Fibroblast of skin of right biceps (primary cell): ENCODE measurements around the gene RNFT2.
"Not testable (repeated sequence)": the region's sequence is repeated elsewhere in the genome, so short reads cannot be mapped to it uniquely, and the experiment has no call there.

Source experiments
- DNase-seq: peaks from one replicate; pipeline ENCODE4 v3.0.0-alpha.2; 2013

The RNFT2 gene

GRCh38 chr12:116710370-116711150 lies 27.6 kb upstream of the RNFT2 start:
- no peak for DNase-seq

- no peak for DNase-seq
Measured at GRCh38 chr12:116712458-116713303, 25.4 kb upstream of the RNFT2 start.

GRCh38 chr12:116713527-116713926 lies 24.6 kb upstream of the RNFT2 start:
- DNase-seq = no peak

GRCh38 chr12:116714175-116714574 lies 23.9 kb upstream of the RNFT2 start:
- DNase-seq = no peak

DNA sequence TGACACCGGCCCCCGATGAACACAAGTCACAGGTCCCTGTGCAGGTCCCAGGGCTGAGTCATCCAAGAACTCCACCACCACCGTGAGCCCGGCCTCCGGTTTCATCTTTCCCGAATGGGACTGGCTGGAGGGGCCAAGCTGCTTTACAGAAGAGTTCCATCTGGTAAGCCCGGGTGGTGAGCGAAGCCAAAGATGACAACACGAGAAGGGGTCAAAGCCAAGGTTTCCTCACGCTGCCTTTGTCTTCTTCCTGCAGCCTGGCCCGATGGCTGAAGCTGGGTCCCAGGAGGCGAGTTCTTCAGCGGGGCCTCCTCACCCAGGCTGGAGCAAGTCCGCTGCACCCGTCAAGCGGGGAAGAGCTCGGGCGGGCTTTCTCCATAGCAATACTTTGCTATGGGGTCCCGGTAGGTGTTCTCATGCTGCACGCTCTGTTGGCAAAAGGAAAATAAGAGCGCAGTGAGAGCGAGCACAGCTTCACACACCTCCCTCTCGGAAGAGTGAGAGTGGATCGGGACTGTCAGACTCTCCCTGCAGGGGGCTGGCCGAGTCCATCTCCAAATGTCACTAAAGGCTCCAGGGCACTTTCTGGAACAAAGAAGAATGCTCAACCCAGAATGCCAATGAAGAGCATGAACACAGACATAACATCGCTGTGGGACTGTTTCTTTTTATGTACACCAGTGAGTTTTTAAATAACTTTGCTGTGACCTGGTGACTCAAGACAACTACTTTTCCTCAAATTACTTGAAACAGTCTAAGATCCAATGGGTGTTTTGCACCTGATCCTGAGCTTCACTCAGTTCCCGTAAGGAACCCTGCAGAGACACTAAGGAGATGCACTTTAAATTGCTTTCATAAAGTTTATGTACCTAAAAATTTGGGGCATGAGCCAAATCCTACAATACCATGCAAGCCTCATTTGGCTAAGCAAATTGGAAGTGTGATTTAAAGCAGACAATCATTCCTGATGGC lies 20.4 kb upstream of the RNFT2 start:
- DNase-seq = no peak

DNA sequence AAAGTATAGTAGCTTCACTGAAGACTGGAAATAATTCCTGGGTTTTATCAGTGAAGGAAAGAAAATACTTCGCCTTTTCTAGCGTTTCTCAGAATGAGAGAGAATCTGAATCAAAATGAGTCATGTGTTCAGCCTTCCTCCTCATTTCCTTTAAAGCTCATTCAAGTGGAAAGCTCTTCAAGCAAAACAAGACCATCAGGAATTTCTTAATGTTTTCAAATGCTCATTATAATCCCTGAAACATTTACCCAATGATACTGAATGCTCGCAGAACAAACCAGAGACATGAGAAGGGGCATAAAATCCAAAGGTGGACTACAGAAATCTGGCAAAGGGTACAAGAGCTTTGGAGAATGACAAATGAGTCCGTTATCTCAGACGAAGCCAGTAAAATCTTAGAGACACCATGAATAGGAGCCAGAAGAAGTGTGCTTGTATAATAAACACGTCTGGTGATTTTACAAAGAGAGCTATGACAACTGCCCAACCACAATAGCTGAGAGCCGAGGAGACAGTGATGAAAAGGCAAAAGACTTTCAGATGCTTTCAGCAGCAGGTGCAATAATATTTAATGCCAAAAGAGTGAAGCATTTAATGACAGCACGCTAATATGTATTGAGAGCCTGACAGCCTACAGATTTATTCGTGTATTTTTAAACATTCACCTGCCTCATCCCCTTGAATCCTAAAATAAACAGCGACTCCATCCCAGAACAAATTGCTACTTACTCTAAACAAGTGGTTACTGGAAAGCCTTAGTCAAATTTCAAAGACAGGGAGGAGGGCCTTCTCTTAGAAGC lies 19.3 kb upstream of the RNFT2 start:
- DNase-seq = peak; percentile 31

DNA sequence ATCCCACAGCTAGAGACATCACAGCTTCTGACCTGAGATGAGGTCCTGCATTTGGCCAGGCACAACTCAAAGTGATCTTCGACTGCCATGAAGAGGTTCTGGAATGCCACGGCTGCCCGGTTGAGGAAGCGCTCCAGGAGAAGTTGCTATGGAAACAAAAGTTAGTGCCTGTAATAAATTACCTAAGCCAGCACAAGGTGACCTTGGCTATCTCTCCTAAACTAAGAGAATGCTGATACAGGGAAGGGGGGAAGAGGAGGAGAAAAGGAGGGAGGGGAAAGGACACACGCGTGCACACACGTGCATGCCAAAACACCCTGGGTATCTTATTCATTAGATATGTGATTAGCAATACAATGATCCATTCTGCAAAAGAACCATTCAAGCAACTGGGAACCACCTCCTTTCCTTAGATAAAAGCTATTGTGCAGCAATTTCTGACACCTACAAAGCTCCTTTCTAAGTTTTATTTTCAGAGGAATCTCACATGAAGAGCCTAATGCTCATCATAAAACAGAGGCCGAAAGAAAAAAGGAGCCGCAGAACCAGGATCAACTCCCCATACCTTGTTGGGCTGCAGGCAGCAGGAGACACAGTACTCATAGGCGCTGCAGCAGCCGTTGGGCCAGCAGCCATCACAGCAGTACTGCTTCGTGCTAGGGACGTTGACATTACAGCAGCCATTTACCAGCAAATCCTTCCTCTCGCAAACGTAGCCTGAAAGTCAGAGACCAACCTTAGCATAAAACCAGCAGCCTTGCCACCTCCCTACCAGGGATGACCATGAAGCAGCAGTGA lies 18.2 kb upstream of the RNFT2 start:
- no peak for DNase-seq

- no peak for DNase-seq
Measured at GRCh38 chr12:116722245-116722644, 15.9 kb upstream of the RNFT2 start.

DNA sequence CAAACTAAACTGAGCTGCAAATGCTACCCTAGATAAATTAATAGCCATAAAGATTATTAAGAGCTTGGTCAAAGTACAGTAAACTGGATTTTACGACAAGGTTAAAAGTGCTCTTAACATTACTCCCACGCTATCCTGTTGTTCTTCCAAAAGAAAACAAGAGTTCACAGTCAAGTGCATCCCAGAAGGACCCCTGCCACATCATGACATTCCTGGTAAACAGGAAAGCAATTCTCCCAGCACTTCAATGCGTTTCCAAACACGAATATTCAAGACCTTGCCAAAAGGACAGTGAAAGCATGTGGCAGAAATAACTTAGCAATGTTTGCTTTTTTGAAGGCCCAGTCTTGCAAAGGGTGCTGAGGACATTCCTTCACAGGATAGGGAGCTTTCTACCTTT lies 11.4 kb upstream of the RNFT2 start:
- DNase-seq = no peak

DNA sequence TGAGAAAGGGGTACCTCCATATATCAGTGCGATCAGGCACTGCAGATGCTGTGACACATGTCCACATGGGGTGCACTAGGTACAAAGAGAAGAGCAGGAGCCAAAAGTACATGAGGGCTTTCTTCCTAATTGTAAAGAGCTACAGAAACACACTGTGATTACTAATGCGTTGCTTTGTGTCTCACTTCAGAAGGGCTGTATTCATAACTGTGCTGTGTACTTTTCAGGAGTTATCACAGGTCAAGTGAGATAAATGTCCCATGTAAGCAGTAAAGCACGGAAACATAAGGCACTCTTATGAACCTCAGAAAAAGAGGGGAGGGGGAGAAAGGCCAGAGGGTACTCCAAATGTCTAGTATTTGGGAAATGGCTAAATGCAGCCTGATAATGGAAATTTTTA lies 10.9 kb upstream of the RNFT2 start:
- no peak for DNase-seq

DNA sequence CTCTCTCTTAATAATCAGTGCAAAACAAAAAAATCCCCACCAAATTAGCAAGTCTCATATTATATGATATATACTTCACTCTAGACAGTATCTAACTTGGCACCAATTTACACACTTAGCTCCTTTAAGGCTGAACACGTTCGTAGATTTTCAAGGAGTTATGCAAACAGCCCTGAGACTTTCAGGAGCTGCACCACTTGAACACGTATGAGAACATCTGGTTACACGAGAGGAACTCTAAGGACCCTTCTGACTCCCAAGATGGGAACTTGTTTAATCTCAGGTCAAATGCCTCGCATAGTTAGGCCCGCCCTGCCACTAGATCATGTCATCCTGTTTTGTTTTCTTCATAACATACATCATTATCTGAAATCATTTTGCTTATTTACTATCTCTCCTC lies 10.2 kb upstream of the RNFT2 start:
- DNase-seq = no peak

DNA sequence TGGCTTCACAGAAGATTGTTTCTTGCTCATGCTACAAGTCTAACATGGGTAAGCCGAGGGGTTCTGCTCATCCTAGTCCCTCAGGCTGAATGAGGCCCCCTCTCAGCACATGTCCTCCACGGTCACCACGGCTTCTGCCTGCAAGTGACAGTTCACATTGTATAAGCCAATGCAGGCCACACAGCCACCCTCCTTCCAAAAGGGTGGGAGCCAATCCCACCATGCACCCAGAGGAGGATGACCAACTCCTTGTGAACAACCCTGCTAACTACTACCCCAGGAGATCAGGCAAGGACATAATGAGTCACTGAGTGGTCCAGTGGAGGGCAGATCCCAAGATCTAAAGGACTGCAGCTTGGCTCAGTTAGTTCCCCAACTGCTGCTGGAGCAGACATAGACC lies 6.3 kb upstream of the RNFT2 start:
- no peak for DNase-seq

DNA sequence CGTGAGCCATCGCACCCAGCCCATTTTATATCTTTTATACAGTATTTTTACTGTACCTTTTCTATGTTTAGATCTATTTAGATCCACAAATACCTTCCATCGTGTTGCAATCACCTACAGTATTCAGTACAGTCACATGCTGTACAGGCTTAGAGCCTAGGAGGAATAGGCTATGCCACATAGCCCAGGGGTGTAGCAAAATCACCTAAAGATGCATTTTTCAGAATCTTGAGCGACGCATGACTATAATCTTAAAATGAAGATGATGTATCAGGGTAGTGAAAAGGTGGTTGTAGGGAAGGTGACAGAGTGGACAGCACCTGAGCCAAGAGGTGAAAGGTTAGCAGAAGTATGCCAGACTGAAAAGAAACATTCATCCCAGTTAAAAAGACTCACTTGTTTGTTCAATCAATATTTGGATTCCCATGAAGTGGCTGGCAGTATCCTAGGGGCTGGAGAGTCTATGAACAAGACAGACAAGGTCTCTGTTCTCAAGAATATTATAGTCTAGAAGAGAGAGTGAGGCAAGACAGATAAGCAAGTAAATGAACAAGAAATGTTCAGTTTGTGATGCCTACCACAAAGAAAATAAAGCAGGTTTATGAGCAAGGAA lies 3.9 kb upstream of the RNFT2 start:
- DNase-seq = no peak

DNA sequence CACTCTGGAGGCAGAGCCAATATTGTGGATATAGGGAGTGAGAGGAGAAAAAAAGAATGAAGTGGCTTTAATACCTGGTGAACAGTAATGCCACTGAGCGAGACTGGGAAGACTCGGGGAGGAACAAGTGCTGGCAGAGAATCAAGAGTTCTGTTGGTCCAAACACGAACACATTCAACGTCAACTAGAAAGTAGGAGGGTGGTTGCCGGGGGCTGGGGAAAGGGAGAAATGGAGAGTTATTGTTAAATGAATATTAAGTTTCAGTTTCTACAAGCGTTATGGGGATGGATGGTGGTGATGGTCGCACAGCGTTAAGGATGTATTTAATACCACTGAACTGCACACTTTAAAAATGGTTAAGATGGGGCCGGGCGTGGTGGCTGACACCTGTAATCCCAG lies 3.0 kb upstream of the RNFT2 start:
- no peak for DNase-seq

- no peak for DNase-seq
Measured at GRCh38 chr12:116735951-116736599, 2.0 kb upstream of the RNFT2 start.

DNA sequence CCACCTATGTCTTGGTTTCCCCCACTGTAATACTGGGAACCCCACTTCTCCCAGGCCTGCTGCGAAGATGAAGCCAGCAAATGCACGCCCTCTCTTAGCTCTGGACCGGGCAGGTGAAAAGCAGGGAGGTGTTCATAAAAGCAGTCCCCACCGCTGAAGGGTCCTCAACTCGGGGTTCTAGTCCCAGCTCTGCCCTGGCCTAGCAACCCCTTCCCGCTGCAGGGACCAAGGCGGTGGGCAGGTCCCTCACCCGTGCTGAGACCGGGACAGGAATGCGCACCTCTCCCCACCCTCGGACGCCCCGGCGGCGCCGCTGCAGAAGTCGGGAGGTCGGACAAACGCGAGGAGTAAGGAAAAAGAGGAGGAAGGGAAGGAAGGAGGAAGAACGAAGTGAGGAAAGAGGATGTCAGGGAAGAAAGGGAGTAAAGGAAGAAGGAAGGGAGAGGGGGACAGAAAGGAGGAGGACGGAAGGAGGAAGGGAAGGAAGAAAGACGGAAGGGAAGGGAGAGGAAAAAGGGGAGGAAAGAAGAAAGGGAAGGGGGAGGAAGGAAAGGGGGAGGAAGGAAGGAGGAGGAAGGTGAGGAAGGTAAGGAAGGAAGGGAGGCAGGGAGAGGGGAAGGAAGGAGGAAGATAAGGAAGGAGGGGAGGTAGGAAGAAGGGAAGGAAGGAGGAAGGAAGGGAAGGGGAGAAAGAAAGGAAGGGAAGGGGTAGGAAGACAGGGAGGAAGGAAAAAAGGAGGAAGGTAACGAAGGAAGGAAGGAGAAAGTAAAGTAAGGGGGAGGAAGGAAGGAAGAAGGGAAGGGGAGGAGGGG lies 947 bp upstream of the RNFT2 start:
- no peak for DNase-seq

DNA sequence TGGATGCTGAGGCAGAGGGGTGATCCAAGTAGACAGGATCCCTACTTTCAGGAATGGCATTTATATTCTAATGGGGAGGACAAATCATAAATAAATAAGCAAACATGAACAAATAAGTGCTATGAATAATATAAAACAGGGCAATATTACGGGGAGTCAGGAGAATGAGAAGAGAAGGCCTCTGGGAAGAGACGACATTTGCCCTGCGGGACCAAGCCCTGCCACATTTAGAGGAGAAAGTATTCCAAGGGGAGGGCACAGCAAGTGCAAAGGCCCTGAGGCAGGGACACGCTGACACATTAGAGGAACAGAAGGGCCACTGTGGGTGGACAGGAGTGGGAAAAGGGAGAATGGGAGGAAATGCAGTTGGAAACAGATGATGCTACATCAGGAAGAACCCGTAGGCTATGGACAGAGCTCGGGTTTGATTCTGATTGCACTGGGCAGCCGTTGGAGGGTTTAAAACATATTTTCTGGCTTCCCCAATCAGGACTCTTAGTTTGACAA lies 1.3 kb downstream of the RNFT2 start:
- no peak for DNase-seq

DNA sequence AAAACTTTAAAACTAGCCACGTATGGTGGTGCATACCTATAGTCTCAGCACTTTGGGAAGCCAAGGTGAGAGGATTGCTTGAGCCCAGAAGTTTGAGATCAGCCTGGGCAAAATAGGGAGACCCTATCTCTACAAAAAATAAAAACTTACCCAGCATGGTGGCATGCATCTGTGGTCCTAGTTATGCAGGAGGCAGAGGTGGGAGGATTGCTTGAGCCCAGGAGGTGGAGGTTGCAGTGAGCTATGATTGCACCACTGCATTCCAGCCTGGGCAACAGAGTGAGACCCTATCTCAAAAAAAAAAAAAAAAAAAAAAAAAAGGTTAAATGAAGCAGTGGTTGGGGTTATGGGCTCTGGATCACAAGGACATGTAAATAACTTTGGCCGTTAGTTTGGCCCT lies 4.7 kb downstream of the RNFT2 start:
- DNase-seq = not testable (repeated sequence)

DNA sequence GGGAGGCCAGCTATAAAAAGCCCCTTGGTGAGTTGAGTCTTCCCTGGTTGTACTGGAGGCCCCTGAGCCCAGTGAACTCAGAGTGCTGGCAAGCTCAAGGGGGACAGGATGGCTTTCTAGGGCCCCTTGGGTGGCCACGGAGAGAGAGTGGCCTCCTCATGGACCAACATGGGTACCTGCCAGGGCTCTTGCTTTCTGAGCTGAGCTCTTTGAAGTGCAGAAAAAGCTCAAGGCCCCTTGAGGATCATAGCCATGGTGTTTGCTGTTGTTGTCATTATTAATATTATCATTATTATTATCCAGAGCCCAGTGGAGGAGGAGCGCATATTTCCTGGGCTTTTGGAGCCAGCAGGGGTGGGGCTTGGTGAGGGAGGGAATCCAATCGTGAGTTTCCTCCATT lies 6.7 kb downstream of the RNFT2 start:
- no peak for DNase-seq
